Activated CD8-positive, alpha-beta memory T cell treated with anti-CD3 and anti-CD28 coated beads for 36 hours (primary cell): ENCODE results near the gene MTMR12. TPM values are rescaled to one million over a fixed set of nuclear protein-coding genes. Genes with fewer than 3 reads are reported as not detected.

Experiments used
- CTCF ChIA-PET: fragments of 350-600 bp; sonication (Branson Sonifier 250); formaldehyde crosslinking; loops from one replicate; lab custom pipeline; 2021; ENCODE audit warnings: antibody characterized with exemption; lab: Charles Lee
- POLR2A ChIA-PET: fragments of 350-600 bp; sonication (Branson Sonifier 250); formaldehyde crosslinking; loops from one replicate; lab custom pipeline; 2021; ENCODE audit warnings: antibody characterized with exemption; lab: Charles Lee
- total RNA-seq, 2 experiments: library from RNA; stranded (reverse); gene quantifications; one replicate each; pipeline ENCODE4 v1.2.3, GENCODE V29; 2021

The MTMR12 gene
- total RNA-seq, 2 experiments from 2014 or later: 26.0 to 26.2 TPM

- CTCF ChIA-PET: interaction anchor here (0.8 to 1.2 kb wide), 2 partner anchors 25 to 26 kb away, joined by 3 read pairs; no protein-coding TSS in a partner anchor
Observed at GRCh38 chr5:32259033-32259432, 53.7 kb downstream of the MTMR12 start.

DNA sequence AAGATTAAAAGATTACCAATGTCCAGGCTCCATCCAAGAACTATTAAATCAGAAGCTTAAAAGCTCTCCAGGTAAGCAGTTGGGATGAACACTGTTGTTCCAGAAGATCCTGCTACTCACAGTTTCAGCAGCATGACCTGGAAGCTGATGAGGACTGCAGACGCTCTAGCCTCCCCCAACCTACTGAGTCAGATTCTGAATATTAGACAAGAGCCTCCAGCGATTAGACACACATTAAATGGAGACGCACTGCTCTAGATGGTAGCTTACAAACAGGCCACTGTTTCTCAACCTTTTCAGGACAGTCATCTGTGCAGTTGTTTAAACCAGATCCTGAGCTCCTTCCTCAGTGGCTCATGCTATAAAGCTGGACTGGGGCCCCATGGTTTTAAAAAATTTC lies 54.3 kb downstream of the MTMR12 start:
- ChIA-PET CTCF (interaction anchor here (0.7 kb wide), 1 partner anchor 71 kb away, joined by 3 read pairs; no protein-coding TSS in a partner anchor), POLR2A (interaction anchor here (0.6 kb wide), 1 partner anchor 39 kb away, joined by 4 read pairs; no protein-coding TSS in a partner anchor)

More at GRCh38 chr5:32259033-32259432, 53.7 kb downstream of the MTMR12 start:
- POLR2A ChIA-PET: no interaction called here

- ChIA-PET POLR2A (no interaction called here), CTCF (interaction anchor here (0.9 kb wide), 1 partner anchor 74 kb away, joined by 3 read pairs; no protein-coding TSS in a partner anchor)
Observed at GRCh38 chr5:32255540-32255900, 57.2 kb downstream of the MTMR12 start.

DNA sequence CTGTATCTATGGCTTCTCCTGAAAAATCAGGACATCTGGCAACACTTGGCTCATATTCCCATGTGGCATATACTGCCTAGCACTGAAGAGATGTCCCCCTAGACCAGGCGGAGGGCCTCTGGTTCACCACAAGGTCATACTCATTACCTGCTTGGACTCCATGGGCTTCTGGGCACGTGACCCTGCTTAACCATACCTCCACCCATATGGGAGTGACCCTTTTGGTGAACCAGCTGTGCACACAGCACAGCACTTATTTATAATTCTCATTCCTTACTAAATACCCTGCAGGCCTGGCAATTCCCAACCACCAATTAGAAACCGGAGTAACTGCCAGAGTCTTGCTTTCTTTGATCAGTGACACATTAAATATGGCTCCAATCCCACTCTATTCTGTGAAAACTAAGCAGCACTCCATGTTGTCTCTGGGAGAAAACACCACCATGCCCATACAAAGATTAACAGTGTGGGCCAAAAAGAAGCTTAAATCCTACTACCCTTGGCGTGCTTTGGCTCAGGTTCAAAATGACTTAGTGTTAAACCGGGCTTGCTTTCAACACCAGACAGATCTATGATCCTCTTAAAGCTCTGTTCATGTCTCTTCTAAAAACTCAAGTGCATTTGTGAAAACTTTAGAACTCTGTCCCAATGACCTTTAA lies 57.7 kb downstream of the MTMR12 start:
- POLR2A ChIA-PET: no interaction called here
- CTCF ChIA-PET: interaction anchor here (0.9 kb wide), 1 partner anchor 74 kb away, joined by 3 read pairs; no protein-coding TSS in a partner anchor

GRCh38 chr5:32251871-32252458 lies 60.8 kb downstream of the MTMR12 start:
- ChIA-PET CTCF (no interaction called here), POLR2A (no interaction called here)

DNA sequence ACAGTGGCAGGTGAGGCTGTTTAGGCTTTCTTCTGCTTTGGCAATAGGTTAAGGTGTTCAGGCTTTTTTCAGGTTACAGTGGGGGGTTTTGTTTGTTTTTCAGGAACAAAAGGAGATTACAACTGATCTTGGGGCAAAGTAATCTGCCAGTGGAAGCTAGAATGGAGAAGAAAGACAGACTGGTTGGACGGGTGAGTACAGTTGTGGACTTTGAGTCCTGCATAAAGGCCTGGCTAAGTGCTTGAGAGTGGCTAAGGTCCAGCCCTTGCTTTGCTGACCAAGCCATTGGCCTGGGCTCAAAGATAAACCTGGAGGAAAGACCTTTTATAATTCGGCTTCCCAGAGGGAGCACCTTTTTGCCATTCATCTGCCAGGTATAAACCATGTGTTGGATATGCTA lies 63.1 kb downstream of the MTMR12 start:
- CTCF ChIA-PET: interaction anchor here (1.6 kb wide), 1 partner anchor 17 kb away, joined by 5 read pairs; no protein-coding TSS in a partner anchor
- POLR2A ChIA-PET: no interaction called here

GRCh38 chr5:32245742-32246141 lies 67.0 kb downstream of the MTMR12 start:
- ChIA-PET POLR2A (no interaction called here), CTCF (interaction anchor here (1.7 kb wide), 1 partner anchor 14 kb away, joined by 5 read pairs; no protein-coding TSS in a partner anchor)

DNA sequence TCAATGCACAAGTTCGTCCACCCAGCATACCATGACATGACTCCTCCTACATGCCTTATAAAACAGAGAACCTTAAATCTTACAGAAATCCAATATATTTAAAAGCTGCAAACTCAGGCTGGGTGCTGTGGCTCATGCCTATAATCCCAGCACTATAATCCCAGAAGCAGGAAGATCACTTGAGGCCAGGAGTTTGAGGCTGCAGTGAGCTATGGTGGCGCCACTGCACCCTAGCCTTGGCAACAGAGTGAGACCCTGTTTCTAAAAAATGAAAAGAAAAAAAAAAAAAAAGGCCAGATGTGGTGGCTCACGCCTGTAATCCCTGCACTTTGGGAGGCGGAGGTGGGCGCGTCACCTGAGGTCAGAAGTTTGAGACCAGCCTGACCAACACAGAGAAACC lies 68.7 kb downstream of the MTMR12 start:
- POLR2A ChIA-PET: no interaction called here
- CTCF ChIA-PET: interaction anchor here (1.6 to 1.7 kb wide), 2 partner anchors 12 to 86 kb away, joined by 4 to 5 read pairs; no protein-coding TSS in a partner anchor

DNA sequence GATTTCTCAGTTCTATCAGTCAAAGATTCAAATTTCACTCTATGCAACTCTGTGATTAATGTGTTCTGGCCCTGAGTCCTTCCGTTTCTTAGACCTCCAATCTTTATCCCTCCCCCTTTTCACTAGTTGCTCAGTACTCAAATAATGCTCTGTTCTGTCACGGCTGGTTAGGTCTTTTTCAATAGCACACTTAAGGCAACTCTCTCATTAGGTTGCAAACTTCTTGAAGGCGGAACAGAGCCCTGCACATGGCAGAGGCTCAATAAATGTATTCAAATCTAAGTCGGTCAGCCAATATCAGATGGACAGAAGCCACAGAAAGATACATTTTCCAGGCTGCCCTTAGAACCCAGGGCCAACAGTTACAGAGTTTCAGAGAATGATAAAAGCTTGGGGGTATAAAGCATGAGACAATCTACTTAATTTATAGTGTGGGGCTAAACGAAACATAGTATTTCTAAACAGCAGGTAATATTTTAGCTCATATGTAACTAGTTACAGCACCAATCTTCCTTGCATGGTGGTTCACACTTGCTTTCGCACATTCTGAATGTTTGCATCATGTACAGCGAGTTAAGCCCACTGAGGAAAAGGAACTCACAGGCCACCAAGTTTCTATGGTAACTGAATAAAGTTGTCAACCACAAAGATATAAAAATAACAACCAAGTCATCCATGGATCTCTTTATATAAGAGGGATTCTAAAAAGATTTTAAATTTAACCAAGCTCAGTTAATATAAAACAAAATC lies 71.5 kb downstream of the MTMR12 start:
- CTCF ChIA-PET: interaction anchor here (1.8 kb wide), 1 partner anchor 88 kb away, joined by 6 read pairs; no protein-coding TSS in a partner anchor
- POLR2A ChIA-PET: no interaction called here

GRCh38 chr5:32239385-32239784 lies 73.4 kb downstream of the MTMR12 start:
- POLR2A ChIA-PET: no interaction called here
- CTCF ChIA-PET: interaction anchor here (1.5 kb wide), 1 partner anchor 8 kb away, joined by 4 read pairs; no protein-coding TSS in a partner anchor

GRCh38 chr5:32233696-32234447 lies 78.9 kb downstream of the MTMR12 start:
- CTCF ChIA-PET: interaction anchor here (0.5 to 7.0 kb wide), 5 partner anchors 15 to 106 kb away, joined by 3 to 68 read pairs (median 5); no protein-coding TSS in a partner anchor
- POLR2A ChIA-PET: no interaction called here

- CTCF ChIA-PET: interaction anchor here (0.6 to 7.0 kb wide), 8 partner anchors 10 to 148 kb away, joined by 3 to 68 read pairs (median 4); no protein-coding TSS in a partner anchor
- POLR2A ChIA-PET: interaction anchor here (0.7 kb wide), 1 partner anchor 16 kb away, joined by 3 read pairs; no protein-coding TSS in a partner anchor
Observed at GRCh38 chr5:32233220-32233695, 79.5 kb downstream of the MTMR12 start.

DNA sequence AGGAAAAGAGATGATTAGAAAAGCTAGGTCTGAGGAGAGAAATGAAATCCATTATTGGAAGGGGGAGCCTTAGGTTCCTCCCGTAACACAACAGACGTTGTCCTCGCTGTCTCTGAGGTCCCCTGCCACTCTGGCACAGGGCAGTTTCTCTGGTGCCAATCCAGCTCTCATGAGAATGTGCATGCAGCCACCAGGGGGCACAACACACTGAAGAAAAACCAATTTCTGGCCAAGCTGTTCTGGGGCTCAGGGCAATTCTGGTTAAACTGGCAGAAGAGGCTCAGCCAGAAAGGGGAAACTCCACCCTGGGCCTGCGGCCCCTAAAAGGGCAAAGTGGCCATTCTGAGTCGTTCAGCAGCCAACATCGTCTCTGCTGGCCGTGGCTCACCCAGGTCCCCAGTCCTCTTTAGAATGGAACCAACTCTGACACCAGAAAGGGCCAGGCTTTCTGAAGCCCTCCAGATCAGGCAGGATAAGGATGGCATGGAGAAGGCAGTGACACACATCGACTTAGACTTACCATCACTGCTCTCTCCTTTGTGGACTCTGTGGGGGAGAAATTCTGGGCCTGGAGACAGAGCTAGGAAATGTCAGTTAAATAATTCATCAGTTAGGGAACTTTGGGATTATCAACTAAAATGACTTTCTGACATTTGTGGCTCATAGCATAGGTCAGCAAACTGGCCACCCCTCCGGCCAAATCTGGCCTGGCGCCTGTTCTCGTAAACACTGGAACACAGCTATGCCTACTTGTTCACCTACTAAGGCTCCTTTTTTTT lies 80.1 kb downstream of the MTMR12 start:
- POLR2A ChIA-PET: interaction anchor here (0.7 kb wide), 1 partner anchor 15 kb away, joined by 3 read pairs; no protein-coding TSS in a partner anchor
- CTCF ChIA-PET: interaction anchor here (0.6 to 7.0 kb wide), 18 partner anchors 9 to 225 kb away, joined by 3 to 68 read pairs (median 4); no protein-coding TSS in a partner anchor

DNA sequence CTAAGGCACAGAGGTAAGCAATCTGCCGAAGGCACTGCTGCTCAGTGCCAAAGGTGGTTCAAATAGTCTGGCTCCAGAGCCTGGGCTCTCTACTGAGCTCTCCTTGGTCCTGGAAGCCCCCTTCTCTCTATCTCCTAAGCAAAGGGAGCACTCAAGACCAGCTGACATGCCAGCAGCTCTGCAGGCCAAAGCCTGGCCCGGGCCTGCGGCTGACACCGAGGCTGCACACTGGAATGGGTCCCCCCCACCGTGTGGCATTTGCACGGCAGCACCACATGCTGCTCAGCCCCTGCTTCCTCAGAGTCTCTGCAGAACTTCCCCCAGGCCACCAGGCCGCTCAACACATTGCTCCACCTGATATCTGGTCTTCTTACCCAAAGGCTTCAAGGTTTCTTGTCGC lies 80.8 kb downstream of the MTMR12 start:
- ChIA-PET POLR2A (no interaction called here), CTCF (interaction anchor here (0.6 to 7.0 kb wide), 17 partner anchors 9 to 225 kb away, joined by 3 to 68 read pairs (median 4); no protein-coding TSS in a partner anchor)

- CTCF ChIA-PET: interaction anchor here (0.6 to 7.0 kb wide), 10 partner anchors 9 to 408 kb away, joined by 3 to 68 read pairs (median 4); no protein-coding TSS in a partner anchor
- POLR2A ChIA-PET: no interaction called here
Observed at GRCh38 chr5:32231241-32231640, 81.5 kb downstream of the MTMR12 start.

- CTCF ChIA-PET: interaction anchor here (1.6 to 7.0 kb wide), 2 partner anchors 10 to 98 kb away, joined by 4 to 68 read pairs; no protein-coding TSS in a partner anchor
- POLR2A ChIA-PET: no interaction called here
Observed at GRCh38 chr5:32230356-32231099, 82.2 kb downstream of the MTMR12 start.
